Prostate gland (tissue), 2 donors: ENCODE data around the gene NR1D1.

Experiments used
- POLR2A ChIP-seq: fragments of 450-650 bp; IDR thresholded peaks from one replicate; pipeline ENCODE4 v1.6.1; 2016; ENCODE audit warnings: antibody characterized with exemption, mild to moderate bottlenecking
- TF ChIP-seq, protein P1 (sequence below), 4 experiments: fragments of 200-600 bp in 2 of 4; fragments of 450-650 bp in 2 of 4; sonication (generic) in 2 of 4; IDR thresholded peaks; 1 replicate in 3 of 4; 2 replicates in 1 of 4; pipeline ENCODE4 v1.5.1; 2016 to 2019; ENCODE audit warnings: antibody characterized with exemption in 4 of 4, mild to moderate bottlenecking in 2 of 4, moderate library complexity in 2 of 4

DNA sequence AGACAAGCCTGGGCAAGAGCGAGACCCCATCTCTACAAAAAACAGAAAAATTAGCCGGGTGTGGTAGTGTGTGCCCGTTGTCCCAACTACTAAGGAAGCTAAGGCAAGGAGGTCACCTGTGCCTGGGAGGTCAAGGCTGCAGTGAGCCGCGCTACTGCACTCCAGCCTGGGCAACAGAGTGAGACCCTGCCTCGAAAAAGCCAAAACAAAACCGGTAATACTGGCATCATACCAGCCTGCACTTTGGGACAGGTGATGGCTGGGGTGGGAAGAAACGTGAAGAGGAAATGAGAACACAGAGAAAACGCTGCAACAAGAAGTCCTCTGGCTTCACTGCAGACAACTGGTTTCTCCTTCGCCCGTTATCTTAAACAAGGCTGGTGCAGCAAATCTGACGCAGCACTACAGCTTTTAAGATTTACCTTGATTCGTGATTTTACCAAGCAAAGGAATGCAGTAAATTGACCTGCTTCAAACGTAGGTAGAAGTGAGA lies 39.2 kb upstream of the NR1D1 start:
- TF ChIP-seq, protein P1, sequence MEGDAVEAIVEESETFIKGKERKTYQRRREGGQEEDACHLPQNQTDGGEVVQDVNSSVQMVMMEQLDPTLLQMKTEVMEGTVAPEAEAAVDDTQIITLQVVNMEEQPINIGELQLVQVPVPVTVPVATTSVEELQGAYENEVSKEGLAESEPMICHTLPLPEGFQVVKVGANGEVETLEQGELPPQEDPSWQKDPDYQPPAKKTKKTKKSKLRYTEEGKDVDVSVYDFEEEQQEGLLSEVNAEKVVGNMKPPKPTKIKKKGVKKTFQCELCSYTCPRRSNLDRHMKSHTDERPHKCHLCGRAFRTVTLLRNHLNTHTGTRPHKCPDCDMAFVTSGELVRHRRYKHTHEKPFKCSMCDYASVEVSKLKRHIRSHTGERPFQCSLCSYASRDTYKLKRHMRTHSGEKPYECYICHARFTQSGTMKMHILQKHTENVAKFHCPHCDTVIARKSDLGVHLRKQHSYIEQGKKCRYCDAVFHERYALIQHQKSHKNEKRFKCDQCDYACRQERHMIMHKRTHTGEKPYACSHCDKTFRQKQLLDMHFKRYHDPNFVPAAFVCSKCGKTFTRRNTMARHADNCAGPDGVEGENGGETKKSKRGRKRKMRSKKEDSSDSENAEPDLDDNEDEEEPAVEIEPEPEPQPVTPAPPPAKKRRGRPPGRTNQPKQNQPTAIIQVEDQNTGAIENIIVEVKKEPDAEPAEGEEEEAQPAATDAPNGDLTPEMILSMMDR (IDR thresholded peaks at IDR 0.05), result no peak
- TF ChIP-seq POLR2A, result no peak
